ENCODE measurements around the gene IRF2BP1. TPM values are rescaled to one million over a fixed set of nuclear protein-coding genes. Genes with fewer than 3 reads are reported as not detected.
A peak's percentile ranks its signal among the peaks of the same experiment; 100 is the strongest.

IRF2BP1 gene
- total and polyA plus RNA-seq, 2 of the 13 experiments (the other 11 are each of a cell fraction or from before 2014, with no cell fraction given), result 4.3 to 14.3 TPM

- TF ChIP-seq, protein P1, sequence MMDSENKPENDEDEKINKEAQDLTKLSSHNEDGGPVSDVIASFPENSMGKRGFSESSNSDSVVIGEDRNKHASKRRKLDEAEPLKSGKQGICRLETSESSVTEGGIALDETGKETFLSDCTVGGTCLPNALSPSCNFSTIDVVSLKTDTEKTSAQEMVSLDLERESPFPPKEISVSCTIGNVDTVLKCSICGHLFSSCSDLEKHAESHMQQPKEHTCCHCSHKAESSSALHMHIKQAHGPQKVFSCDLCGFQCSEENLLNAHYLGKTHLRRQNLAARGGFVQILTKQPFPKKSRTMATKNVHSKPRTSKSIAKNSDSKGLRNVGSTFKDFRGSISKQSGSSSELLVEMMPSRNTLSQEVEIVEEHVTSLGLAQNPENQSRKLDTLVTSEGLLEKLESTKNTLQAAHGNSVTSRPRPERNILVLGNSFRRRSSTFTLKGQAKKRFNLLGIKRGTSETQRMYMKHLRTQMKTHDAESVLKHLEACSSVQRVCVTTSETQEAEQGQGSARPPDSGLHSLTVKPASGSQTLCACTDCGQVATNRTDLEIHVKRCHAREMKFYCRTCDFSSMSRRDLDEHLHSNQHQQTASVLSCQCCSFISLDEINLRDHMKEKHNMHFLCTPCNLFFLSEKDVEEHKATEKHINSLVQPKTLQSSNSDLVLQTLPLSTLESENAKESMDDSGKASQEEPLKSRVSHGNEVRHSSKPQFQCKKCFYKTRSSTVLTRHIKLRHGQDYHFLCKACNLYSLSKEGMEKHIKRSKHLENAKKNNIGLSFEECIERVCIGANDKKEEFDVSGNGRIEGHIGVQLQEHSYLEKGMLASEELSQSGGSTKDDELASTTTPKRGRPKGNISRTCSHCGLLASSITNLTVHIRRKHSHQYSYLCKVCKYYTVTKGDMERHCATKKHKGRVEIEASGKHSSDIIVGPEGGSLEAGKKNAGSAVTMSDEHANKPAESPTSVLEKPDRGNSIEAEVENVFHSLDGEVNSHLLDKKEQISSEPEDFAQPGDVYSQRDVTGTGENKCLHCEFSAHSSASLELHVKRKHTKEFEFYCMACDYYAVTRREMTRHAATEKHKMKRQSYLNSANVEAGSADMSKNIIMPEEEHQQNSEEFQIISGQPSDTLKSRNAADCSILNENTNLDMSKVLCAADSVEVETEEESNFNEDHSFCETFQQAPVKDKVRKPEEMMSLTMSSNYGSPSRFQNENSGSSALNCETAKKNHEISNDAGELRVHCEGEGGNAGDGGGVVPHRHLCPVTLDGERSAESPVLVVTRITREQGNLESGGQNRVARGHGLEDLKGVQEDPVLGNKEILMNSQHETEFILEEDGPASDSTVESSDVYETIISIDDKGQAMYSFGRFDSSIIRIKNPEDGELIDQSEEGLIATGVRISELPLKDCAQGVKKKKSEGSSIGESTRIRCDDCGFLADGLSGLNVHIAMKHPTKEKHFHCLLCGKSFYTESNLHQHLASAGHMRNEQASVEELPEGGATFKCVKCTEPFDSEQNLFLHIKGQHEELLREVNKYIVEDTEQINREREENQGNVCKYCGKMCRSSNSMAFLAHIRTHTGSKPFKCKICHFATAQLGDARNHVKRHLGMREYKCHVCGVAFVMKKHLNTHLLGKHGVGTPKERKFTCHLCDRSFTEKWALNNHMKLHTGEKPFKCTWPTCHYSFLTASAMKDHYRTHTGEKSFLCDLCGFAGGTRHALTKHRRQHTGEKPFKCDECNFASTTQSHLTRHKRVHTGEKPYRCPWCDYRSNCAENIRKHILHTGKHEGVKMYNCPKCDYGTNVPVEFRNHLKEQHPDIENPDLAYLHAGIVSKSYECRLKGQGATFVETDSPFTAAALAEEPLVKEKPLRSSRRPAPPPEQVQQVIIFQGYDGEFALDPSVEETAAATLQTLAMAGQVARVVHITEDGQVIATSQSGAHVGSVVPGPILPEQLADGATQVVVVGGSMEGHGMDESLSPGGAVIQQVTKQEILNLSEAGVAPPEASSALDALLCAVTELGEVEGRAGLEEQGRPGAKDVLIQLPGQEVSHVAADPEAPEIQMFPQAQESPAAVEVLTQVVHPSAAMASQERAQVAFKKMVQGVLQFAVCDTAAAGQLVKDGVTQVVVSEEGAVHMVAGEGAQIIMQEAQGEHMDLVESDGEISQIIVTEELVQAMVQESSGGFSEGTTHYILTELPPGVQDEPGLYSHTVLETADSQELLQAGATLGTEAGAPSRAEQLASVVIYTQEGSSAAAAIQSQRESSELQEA (CRISPR knock-in tag; IDR thresholded peaks at IDR 0.05; ENCODE audit: not compliant biosample characterization), result peak; percentile 38
- 0 out of 2 replicates have a peak, but pooled peaks have one; percentile 41 for TF ChIP-seq ZNF572 (CRISPR knock-in tag; IDR thresholded peaks at IDR 0.05)
- TF ChIP-seq ZNF746 (CRISPR knock-in tag; IDR thresholded peaks at IDR 0.05), result no peak
- no peak for TF ChIP-seq NCOA1 (CRISPR knock-in tag; IDR thresholded peaks at IDR 0.05)
- TF ChIP-seq FOXM1 (CRISPR knock-in tag; IDR thresholded peaks at IDR 0.05), result no peak
- no peak for TF ChIP-seq KLF16 (CRISPR knock-in tag; IDR thresholded peaks at IDR 0.05)
- TF ChIP-seq ZSCAN30 (CRISPR knock-in tag; IDR thresholded peaks at IDR 0.05), result no peak
- no peak for TF ChIP-seq HOMEZ (CRISPR knock-in tag; IDR thresholded peaks at IDR 0.05; ENCODE audit: low read depth)
- peak; percentile 61 for TF ChIP-seq AGO2 (optimal IDR thresholded peaks at IDR 0.05; ENCODE audit: low read depth, low read length)
- peak; percentile 52; the same call in 1 of the 2 replicates for TF ChIP-seq ZBTB7A (CRISPR knock-in tag; IDR thresholded peaks at IDR 0.05)
- 0 out of 2 replicates have a peak, but pooled peaks have one; percentile 7 for TF ChIP-seq ZNF713 (CRISPR knock-in tag; IDR thresholded peaks at IDR 0.05)
- no peak for TF ChIP-seq TIGD3 (CRISPR knock-in tag; IDR thresholded peaks at IDR 0.05; ENCODE audit: borderline replicate concordance)
Measured at GRCh38 chr19:45865269-45865948, 20.5 kb downstream of the IRF2BP1 start (continued).

Measured in HepG2 (cell line).